IPS-NIHi7 (cell line): ENCODE measurements around the gene RNF34.

ENCODE experiments used
- DNase-seq: peaks from one replicate; pipeline ENCODE4 v3.0.0; 2012; ENCODE audit warnings: mixed read lengths; ENCODE audit errors: extremely low spot score

Gene RNF34

DNA sequence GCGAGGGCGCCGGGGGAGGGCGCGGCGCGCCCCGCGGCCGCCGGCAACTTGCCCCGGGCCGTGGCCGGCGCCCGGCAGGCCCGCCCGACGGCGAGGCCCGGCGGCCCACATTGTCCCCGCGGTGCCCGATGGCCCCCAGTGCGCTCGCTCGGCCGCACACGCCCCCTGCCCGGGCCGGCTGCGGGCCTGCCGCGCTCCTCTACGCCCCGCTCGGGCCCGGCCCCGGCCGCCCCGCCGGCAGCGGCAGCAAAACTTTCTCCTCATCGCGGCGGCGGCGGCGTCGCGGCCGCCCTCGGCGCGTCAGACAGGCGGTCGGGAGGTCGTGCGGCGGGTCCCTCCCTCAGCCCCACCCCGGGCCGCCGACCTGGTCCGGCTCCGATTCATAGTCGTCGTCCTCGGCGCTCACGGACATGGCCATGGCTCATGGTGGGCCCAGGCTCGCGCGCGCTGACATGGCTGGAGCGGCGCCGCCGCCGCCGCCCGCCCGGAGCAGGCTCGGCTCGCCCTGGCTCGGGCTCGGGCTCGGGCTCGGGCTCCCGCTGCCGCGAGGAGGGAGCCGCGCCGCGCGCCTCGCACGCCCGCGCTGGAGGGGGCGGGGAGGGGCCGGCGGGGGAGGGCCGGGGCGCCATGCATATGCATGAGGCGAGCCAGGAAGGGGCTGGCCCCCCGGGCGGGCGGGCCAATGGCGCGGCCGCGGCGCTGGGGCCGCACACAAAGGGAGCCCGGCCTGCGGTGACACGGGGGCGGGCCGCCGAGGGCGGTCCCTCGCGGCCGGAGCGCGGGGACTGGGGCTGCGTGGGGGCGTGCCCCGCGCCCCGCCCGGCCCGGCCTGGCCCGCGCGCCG lies 67.1 kb downstream of the RNF34 start:
- DNase-seq, result peak; percentile 96

DNA sequence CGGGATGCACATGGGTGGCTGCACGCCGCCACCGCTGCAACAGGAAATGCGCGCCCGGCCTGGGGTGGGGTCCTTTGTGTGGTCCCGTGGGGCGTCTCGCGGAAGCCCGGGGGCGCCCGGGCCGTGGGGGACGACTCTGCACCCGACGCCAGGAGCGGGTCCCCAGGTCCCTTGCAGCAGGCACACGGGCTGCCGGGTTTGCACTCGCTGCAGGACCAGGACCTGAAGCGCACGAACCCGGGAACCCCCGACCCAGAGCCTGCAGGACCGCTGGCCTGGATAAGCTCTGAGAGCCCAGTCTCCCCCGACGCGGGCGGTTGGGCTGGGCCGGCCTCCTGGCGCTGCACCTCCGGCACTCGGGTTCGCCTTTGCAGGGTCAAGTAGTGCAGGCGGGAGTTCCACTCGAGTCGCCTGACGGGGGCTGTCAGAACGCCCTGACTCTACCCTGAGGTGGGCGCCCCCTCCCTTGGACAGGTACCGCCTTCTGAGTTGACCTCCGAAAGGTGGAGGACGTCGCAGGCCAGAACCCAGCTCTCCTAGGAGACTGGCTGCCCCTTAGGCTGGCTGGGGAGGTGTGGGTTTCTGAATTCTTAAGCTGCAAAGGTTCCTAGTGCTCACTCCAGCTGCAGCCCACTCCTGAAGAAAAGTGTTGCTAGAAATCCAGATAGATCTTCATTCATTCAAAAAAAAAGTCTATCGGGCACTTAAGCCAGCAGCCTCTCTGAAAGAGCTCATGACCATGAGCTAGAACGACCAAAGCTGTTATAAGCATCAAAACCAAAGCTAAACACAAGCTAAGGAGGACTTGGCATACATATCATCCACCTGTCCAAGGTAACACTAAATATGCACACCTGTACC lies 68.0 kb downstream of the RNF34 start:
- peak; percentile 63 for DNase-seq

DNA sequence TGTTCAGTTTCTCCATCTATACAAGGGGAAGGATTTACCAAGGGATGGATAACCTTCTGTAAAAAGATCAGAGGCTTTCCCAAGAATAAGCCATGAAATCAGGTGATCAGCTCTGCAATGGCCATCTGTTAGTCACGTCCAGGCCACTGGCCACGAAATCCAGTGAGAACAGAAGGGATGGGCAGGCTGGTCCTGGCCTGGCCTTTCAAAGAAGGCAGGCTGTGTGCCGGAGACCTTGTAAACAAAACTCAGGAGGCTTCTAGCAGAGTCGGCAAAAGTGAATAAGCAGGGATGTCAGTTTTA lies 68.5 kb downstream of the RNF34 start:
- DNase-seq, result no peak

DNA sequence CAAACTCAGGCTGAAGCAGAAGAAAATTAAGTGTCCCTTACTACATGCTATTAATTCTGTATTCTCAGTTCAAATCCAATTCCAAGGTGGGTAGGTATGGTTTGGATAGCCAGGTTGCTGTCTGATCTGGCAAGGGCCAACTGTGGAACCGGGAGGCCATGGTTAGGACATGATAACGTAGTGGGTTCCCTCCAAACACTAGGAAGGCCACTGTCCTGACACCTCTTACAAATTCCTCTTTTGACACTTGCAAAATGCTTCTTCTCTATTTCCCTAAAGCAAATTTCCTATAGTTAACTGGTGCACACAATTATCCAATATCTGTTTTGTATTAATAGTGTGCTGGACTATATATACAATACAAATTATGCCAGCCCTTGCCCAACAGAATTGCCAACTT lies 70.8 kb downstream of the RNF34 start:
- no peak for DNase-seq

DNA sequence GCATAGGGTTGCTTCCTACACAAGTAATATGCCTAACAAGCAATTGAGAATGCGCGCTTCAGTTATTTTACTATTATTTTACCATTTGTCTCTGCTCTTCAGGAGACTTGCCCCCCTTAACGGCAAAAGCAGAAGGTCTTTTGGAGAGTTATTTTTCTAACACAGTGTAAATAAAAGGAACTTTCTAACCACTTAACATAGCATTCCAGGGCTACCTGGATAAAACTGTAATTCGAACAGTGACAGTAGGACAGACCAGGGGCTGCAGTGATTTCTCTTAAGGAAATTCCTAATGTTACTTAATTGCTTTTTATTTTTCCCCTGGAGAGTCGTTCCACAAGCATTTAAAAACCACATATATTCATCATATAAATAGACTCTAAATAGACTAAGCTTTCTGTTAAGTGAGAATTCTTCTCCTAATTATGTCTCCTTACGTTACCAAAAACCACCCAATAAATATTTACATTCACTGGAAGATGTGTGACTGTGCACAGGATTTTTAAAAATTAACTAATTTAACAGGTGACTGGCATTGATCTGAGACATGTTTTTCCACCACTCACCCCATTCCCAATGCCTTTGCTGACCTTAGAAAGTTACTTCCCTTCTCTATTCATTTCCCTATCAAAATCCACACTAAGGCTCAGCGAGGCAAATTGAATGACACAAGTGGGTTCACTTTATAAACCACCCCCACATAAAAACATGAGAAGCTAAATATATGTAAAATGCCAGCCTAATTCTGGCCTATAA lies 72.4 kb downstream of the RNF34 start:
- DNase-seq, result no peak
